WERI-Rb-1 (cell line): ENCODE results near the gene TDP2.

Source experiments
- DNase-seq: peaks from one replicate; pipeline ENCODE4 v3.0.0-alpha.2; 2020
- H3K27ac ChIP-seq: fragments of 250-450 bp; sonication (Bioruptor Pico); 2 replicates; pipeline ENCODE4 v1.5.1; 2020; ENCODE audit warnings: mild to moderate bottlenecking, moderate library complexity
- H3K27me3 ChIP-seq: fragments of 250-450 bp; sonication (Bioruptor Pico); 2 replicates; pipeline ENCODE4 v1.5.1; 2021; ENCODE audit warnings: mild to moderate bottlenecking, low read depth, moderate library complexity; ENCODE audit not compliant: insufficient read depth, severe bottlenecking
- H3K36me3 ChIP-seq: fragments of 250-450 bp; sonication (Bioruptor Pico); 2 replicates; pipeline ENCODE4 v1.5.1; 2020; ENCODE audit warnings: mild to moderate bottlenecking, moderate library complexity
- H3K4me3 ChIP-seq: 2 replicates; pipeline ENCODE4 v1.5.1; 2011; ENCODE audit warnings: low read depth, mild to moderate bottlenecking, control low read depth, low read length
- H3K9me3 ChIP-seq: fragments of 250-450 bp; sonication (Bioruptor Pico); 2 replicates; pipeline ENCODE4 v1.5.1; 2021; ENCODE audit warnings: mild to moderate bottlenecking, moderate library complexity; ENCODE audit not compliant: severe bottlenecking
- CTCF ChIP-seq: IDR thresholded peaks from 2 replicates; pipeline ENCODE4 v1.5.1; 2011; ENCODE audit warnings: low read depth, mild to moderate bottlenecking, control low read depth, inconsistent platforms, low read length

The TDP2 gene

GRCh38 chr6:24620637-24621036 is 46.1 kb downstream of the TDP2 start:
- DNase-seq: no peak
- no peak for TF ChIP-seq CTCF

DNA sequence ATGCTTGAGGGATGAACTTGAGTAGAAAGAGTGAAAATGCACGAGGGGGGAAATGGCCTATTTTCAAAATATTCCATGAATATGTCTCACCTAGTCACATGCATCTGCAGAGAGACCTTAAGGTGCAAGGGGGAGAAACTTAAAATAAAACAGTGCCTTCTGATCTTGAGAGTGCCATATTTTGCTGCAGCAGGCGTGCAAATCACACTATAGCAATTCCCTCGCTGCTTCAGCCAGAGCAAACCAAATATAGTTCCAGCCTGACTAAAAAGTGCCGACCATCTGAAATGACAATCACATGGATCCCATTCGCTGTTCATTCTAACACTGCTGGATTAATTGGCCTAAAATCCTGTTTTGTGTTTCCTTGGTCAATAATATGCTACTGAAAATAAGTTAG is 47.0 kb downstream of the TDP2 start:
- H3K36me3 ChIP-seq: no peaks in the 10 kb centered on the region
- no peak for TF ChIP-seq CTCF
- H3K9me3 ChIP-seq: no peaks in the 10 kb centered on the region
- no peaks in the 10 kb centered on the region for H3K27me3 ChIP-seq
- no peak overlapping the region for H3K4me3 ChIP-seq
- no peak for DNase-seq
- H3K27ac ChIP-seq: no peak overlapping the region

More at GRCh38 chr6:24620637-24621036, 46.1 kb downstream of the TDP2 start:
- no peaks in the 10 kb centered on the region for H3K36me3 ChIP-seq
- no peaks in the 10 kb centered on the region for H3K9me3 ChIP-seq
- no peak overlapping the region for H3K27ac ChIP-seq
- no peak overlapping the region for H3K4me3 ChIP-seq
- H3K27me3 ChIP-seq: no peaks in the 10 kb centered on the region

DNA sequence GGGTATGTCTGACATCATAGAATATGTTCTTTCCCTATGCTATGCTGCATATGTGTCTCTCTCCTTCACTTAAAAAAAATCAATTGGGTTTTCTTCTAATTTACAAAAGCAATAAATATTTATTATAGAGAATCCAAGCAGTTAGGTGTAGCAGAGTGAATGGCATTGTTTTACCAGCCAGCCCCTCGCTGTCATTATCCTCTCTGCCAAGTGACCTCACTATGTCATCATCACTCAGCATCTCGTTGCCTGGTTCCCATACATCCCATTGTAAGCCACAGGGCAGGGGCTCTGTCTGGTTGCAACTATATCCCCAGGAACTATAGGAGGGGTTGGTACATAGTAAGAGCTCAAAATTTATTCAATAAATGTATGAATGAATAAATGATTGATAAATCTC is 52.1 kb downstream of the TDP2 start:
- no peaks in the 10 kb centered on the region for H3K9me3 ChIP-seq
- no peaks in the 10 kb centered on the region for H3K36me3 ChIP-seq
- H3K27ac ChIP-seq: no peak overlapping the region
- no peak for TF ChIP-seq CTCF
- H3K4me3 ChIP-seq: no peak overlapping the region
- no peaks in the 10 kb centered on the region for H3K27me3 ChIP-seq
- no peak for DNase-seq

DNA sequence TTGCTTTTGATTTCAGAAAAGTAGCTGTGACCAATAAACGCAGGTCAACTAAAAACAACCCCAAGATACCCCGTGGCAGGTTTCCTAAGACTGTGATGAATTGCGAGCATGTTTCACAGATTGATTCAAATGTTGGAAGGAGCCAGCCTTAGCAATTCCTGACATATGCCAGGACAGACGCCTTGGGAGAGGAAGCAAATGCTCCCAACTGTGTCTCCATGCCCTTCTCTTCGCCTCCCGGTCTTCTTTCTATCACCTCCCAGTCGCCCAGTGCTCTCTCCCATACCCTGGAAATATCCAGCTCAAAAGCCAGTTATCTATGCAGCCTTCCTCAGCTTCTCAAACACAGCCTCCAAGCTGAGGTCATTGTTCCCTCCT is 52.7 kb downstream of the TDP2 start:
- no peak for DNase-seq
- TF ChIP-seq CTCF: no peak
- Histone ChIP-seq H3K27ac (no peak overlapping the region), H3K36me3 (no peaks in the 10 kb centered on the region), H3K27me3 (no peaks in the 10 kb centered on the region), H3K4me3 (no peak overlapping the region), H3K9me3 (no peaks in the 10 kb centered on the region)

DNA sequence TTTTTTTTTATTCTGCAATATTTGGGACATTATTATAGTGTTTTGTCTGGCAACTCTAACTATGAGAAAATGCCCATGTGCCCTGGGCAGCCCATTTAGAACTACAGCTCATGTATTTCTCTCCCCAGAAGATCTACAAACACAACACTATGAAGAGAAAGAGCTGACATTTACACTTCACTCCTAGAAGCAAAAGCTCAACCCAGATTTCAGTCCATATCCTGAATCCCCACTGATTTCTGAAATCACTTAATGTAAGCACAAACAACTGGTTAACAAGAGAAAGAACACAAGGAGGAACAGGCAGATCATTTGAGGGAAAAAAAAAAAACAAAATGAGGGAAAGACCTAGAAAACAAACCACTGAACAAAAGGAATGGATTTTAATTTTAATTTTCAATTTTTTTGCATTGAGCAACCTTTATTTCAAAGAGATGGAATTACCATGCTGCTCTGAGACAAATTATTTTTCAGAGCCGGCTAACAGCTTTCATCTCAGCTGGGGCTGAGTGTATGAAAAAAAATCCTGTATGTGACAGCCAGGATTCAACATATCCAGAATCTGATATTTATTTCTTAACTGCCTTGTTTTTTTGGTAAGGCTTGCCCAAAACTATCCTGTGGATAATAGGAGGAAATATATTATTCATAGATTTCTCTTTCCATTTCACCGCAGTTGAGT is 53.2 kb downstream of the TDP2 start:
- no peak for TF ChIP-seq CTCF
- no peak overlapping the region for H3K4me3 ChIP-seq
- no peak for DNase-seq
- H3K27me3 ChIP-seq: no peaks in the 10 kb centered on the region
- no peaks in the 10 kb centered on the region for H3K9me3 ChIP-seq
- H3K36me3 ChIP-seq: no peaks in the 10 kb centered on the region
- H3K27ac ChIP-seq: no peak overlapping the region

DNA sequence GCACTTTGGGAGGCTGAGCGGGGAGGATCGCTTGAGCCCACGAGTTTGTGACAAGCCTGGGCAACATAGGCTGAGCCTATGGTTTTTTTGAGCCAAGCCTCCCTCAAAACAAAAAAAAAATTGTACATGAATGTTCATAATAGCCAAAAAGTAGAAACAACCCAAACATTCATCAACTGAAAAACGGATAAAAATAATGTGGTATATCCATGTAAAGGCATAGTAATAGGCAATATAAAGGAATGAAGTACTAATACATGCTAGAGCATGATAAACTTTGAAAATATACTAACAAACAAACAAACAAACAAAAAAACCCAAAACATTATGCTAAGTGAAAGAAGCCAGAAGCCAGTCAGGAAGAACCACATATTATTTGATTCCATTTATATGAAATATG is 56.0 kb downstream of the TDP2 start:
- Histone ChIP-seq H3K27ac (no peak overlapping the region), H3K9me3 (no peaks in the 10 kb centered on the region), H3K36me3 (no peaks in the 10 kb centered on the region), H3K4me3 (no peak overlapping the region), H3K27me3 (no peaks in the 10 kb centered on the region)
- no peak for TF ChIP-seq CTCF
- no peak for DNase-seq
